H1 (cell line): Measurements from ENCODE around the gene PBX1. TPM values are rescaled to one million over a fixed set of nuclear protein-coding genes. Genes with fewer than 3 reads are reported as not detected.

Experiments used
- CTCF ChIA-PET: fragments of 300-600 bp; sonication (Branson Sonifier 250); formaldehyde crosslinking; loops from one replicate; lab custom pipeline; 2021; ENCODE audit not compliant: partially characterized antibody; lab: Charles Lee
- POLR2A ChIA-PET: fragments of 300-600 bp; sonication (Branson Sonifier 250); formaldehyde crosslinking; loops from one replicate; lab custom pipeline; 2021; ENCODE audit warnings: inconsistent platforms; ENCODE audit not compliant: partially characterized antibody; lab: Charles Lee
- DNase-seq, 2 experiments: peaks; one replicate each; pipeline versions ENCODE4 v3.0.0 to v3.0.0-alpha.2; 2010 to 2022; ENCODE audit warnings: low spot score in 2 of 2, low read depth in 1 of 2, mixed read lengths in 1 of 2
- FAIRE-seq: peaks from 2 replicates; lab custom pipeline; 2011; peaks lifted over from hg19 to GRCh38; lab: Jason Lieb, UNC
- H2AFZ ChIP-seq: 2 replicates; pipeline ENCODE4 v1.8.1; 2012; ENCODE audit warnings: low read length, inconsistent platforms
- H2AK5ac ChIP-seq: 2 replicates; pipeline ENCODE4 v1.6.1; 2013; ENCODE audit warnings: low read depth, low read length
- H2BK120ac ChIP-seq: replicated peaks from 2 replicates; pipeline ENCODE3; 2013; ENCODE audit warnings: low read depth, low read length, inconsistent platforms
- H2BK12ac ChIP-seq: 2 replicates; pipeline ENCODE4 v1.6.1; 2013; ENCODE audit warnings: low read depth, low read length
- H2BK15ac ChIP-seq: 2 replicates; pipeline ENCODE4 v1.6.1; 2013; ENCODE audit warnings: low read length
- H2BK20ac ChIP-seq: 2 replicates; pipeline ENCODE4 v1.6.1; 2013; ENCODE audit warnings: low read length
- H2BK5ac ChIP-seq: 2 replicates; pipeline ENCODE4 v1.6.1; 2013; ENCODE audit warnings: low read depth, low read length
- H3K14ac ChIP-seq: 2 replicates; pipeline ENCODE4 v1.6.1; 2013; ENCODE audit warnings: inconsistent platforms; ENCODE audit not compliant: insufficient read length
- H3K18ac ChIP-seq: 2 replicates; pipeline ENCODE4 v1.6.1; 2013; ENCODE audit warnings: low read length; ENCODE audit errors: extremely low read depth
- H3K23ac ChIP-seq: 2 replicates; pipeline ENCODE4 v1.6.1; 2013; ENCODE audit warnings: inconsistent platforms; ENCODE audit not compliant: insufficient read length
- H3K23me2 ChIP-seq: 2 replicates; pipeline ENCODE4 v1.6.1; 2013; ENCODE audit warnings: low read depth, low read length
- H3K27ac ChIP-seq: 2 replicates; pipeline ENCODE4 v1.6.1; 2011; ENCODE audit warnings: low read depth, low read length, inconsistent platforms
- H3K27me3 ChIP-seq, 4 experiments: replicated peaks in 1 of 4; 1 replicate in 1 of 4; 2 replicates in 3 of 4; pipeline versions ENCODE4 v1.6.1 to v1.8.1; 2011 to 2013; ENCODE audit warnings: low read length in 3 of 4, mild to moderate bottlenecking in 3 of 4, inconsistent platforms in 2 of 4, mixed read lengths in 2 of 4, moderate library complexity in 1 of 4; ENCODE audit not compliant: control insufficient read depth in 3 of 4, insufficient read depth in 3 of 4; ENCODE audit errors: extremely low read depth in 1 of 4
- H3K36me3 ChIP-seq, 4 experiments: 2 replicates each; pipeline versions ENCODE4 v1.6.1 to v1.8.1; 2011 to 2013; ENCODE audit warnings: mild to moderate bottlenecking in 4 of 4, low read length in 3 of 4, moderate library complexity in 2 of 4, control low read depth in 1 of 4, inconsistent platforms in 1 of 4; ENCODE audit not compliant: insufficient read depth in 4 of 4, control insufficient read depth in 2 of 4
- H3K4ac ChIP-seq: replicated peaks from 2 replicates; pipeline ENCODE3; 2013; ENCODE audit warnings: low read length, low read depth, mixed read lengths, inconsistent platforms; ENCODE audit not compliant: insufficient read length
- H3K4me1 ChIP-seq, 4 experiments: replicated peaks in 1 of 4; 1 replicate in 1 of 4; 2 replicates in 3 of 4; pipeline versions ENCODE4 v1.6.1 to v1.8.1; 2011 to 2013; ENCODE audit warnings: low read length in 3 of 4, inconsistent platforms in 2 of 4, mixed read lengths in 1 of 4; ENCODE audit not compliant: insufficient read depth in 4 of 4, control insufficient read depth in 3 of 4
- H3K4me2 ChIP-seq, 2 experiments: 2 replicates each; pipeline versions ENCODE4 v1.6.1 to v1.8.1; 2011 to 2013; ENCODE audit warnings: low read depth in 2 of 2, low read length in 2 of 2, control low read depth in 1 of 2, inconsistent platforms in 1 of 2, mild to moderate bottlenecking in 1 of 2; ENCODE audit not compliant: insufficient read depth in 1 of 2
- H3K4me3 ChIP-seq, 4 experiments: fragments of 200-600, 300-600 bp in 1 of 4; sonication (generic), shearing (Covaris generic), sonication (Bioruptor Twin) in 1 of 4; 2 replicates each; pipeline versions ENCODE4 v1.5.1 to v1.8.1; 2011 to 2016; ENCODE audit warnings: low read length in 4 of 4, low read depth in 3 of 4, control low read depth in 2 of 4, inconsistent platforms in 2 of 4, mild to moderate bottlenecking in 2 of 4, mixed read lengths in 1 of 4, moderate library complexity in 1 of 4; ENCODE audit not compliant: insufficient read depth in 2 of 4; ENCODE audit errors: extremely low read depth in 1 of 4
- H3K56ac ChIP-seq: replicated peaks from 2 replicates; pipeline ENCODE3; 2013; ENCODE audit warnings: low read depth, mild to moderate bottlenecking, mixed read lengths, low read length, inconsistent platforms; ENCODE audit not compliant: insufficient read length
- H3K79me1 ChIP-seq: 2 replicates; pipeline ENCODE4 v1.6.1; 2013; ENCODE audit warnings: low read depth, low read length, control low read depth
- H3K79me2 ChIP-seq, 2 experiments: 2 replicates each; pipeline versions ENCODE4 v1.6.1 to v1.8.1; 2012 to 2013; ENCODE audit warnings: low read length in 2 of 2, mild to moderate bottlenecking in 2 of 2, inconsistent platforms in 1 of 2; ENCODE audit not compliant: insufficient read depth in 2 of 2, control insufficient read depth in 1 of 2
- H3K9ac ChIP-seq, 4 experiments: replicated peaks in 1 of 4; 1 replicate in 1 of 4; 2 replicates in 3 of 4; pipeline versions ENCODE4 v1.6.1 to v1.8.1; 2011 to 2013; ENCODE audit warnings: low read depth in 3 of 4, low read length in 3 of 4, control low read depth in 2 of 4, mild to moderate bottlenecking in 2 of 4, moderate library complexity in 2 of 4, inconsistent platforms in 1 of 4; ENCODE audit errors: extremely low read depth in 1 of 4
- H3K9me3 ChIP-seq, 2 experiments: 2 replicates each; pipeline versions ENCODE4 v1.6.1 to v1.8.1; 2012 to 2013; ENCODE audit warnings: mild to moderate bottlenecking in 2 of 2, moderate library complexity in 2 of 2, control low read depth in 1 of 2, inconsistent platforms in 1 of 2, low read depth in 1 of 2, low read length in 1 of 2, mixed read lengths in 1 of 2; ENCODE audit not compliant: insufficient read depth in 2 of 2
- H4K20me1 ChIP-seq, 2 experiments: replicated peaks in 1 of 2; 2 replicates each; pipeline versions ENCODE3 to v1.8.1; 2011 to 2013; ENCODE audit warnings: inconsistent platforms in 2 of 2, low read length in 2 of 2, mild to moderate bottlenecking in 1 of 2; ENCODE audit not compliant: insufficient read depth in 2 of 2, control insufficient read depth in 1 of 2
- H4K5ac ChIP-seq: 2 replicates; pipeline ENCODE4 v1.6.1; 2013; ENCODE audit warnings: low read length, low read depth, mixed read lengths, inconsistent platforms; ENCODE audit not compliant: insufficient read length
- H4K8ac ChIP-seq: 2 replicates; pipeline ENCODE4 v1.8.0; 2013; ENCODE audit warnings: mild to moderate bottlenecking, moderate library complexity, low read length, inconsistent platforms; ENCODE audit not compliant: insufficient read depth; ENCODE audit errors: extremely low read depth
- H4K91ac ChIP-seq: replicated peaks from 2 replicates; pipeline ENCODE3; 2013; ENCODE audit warnings: low read length, mixed read lengths, inconsistent platforms; ENCODE audit not compliant: insufficient read length
- BACH1 ChIP-seq: IDR thresholded peaks from 2 replicates; pipeline ENCODE4 v1.6.1; 2012; ENCODE audit warnings: low read length, improper control_type of control experiment
- CBX8 ChIP-seq: fragments of 300-800, 300-1000 bp; sonication (generic); IDR thresholded peaks from 2 replicates; pipeline ENCODE4 v1.7.1; 2016; ENCODE audit warnings: low read depth, low read length, borderline replicate concordance
- EGR1 ChIP-seq: IDR thresholded peaks from 2 replicates; pipeline ENCODE4 v1.6.1; 2011; ENCODE audit warnings: low read depth, low read length, borderline replicate concordance
- FOSL1 ChIP-seq: IDR thresholded peaks from 2 replicates; pipeline ENCODE4 v1.6.1; 2011; ENCODE audit warnings: mild to moderate bottlenecking, low read depth, low read length, moderate library complexity; ENCODE audit not compliant: insufficient read depth
- HDAC6 ChIP-seq: IDR thresholded peaks from one replicate; pipeline ENCODE4 v1.7.1; 2012; ENCODE audit warnings: low read depth, mild to moderate bottlenecking, inconsistent platforms, low read length, moderate library complexity
- RAD21 ChIP-seq, 2 experiments: IDR thresholded peaks in 1 of 2; conservative IDR thresholded peaks in 1 of 2; 2 replicates each; pipeline ENCODE4 v1.6.1; 2011; ENCODE audit warnings: low read depth in 2 of 2, low read length in 2 of 2, improper control_type of control experiment in 1 of 2, inconsistent platforms in 1 of 2, mild to moderate bottlenecking in 1 of 2, moderate library complexity in 1 of 2
- RXRA ChIP-seq: IDR thresholded peaks from 2 replicates; pipeline ENCODE4 v1.6.1; 2011; ENCODE audit warnings: low read depth, mild to moderate bottlenecking, low read length, moderate library complexity; ENCODE audit not compliant: insufficient read depth
- SP2 ChIP-seq: IDR thresholded peaks from 2 replicates; pipeline ENCODE4 v1.6.1; 2012; ENCODE audit warnings: mild to moderate bottlenecking, low read length, inconsistent platforms
- SUZ12 ChIP-seq: fragments of 200-600 bp; sonication (generic); IDR thresholded peaks from 2 replicates; pipeline ENCODE4 v1.6.1; 2012; ENCODE audit warnings: mild to moderate bottlenecking, inconsistent platforms, low read length, moderate library complexity, mixed read lengths
- YY1 ChIP-seq: IDR thresholded peaks from 2 replicates; pipeline ENCODE4 v1.6.1; 2011; ENCODE audit warnings: low read depth, mild to moderate bottlenecking, low read length
- WGBS, 2 experiments: shearing (Covaris generic) in 1 of 2; methylation state at CpG; one replicate each; pipeline versions ENCODE4 v1.1.6 to v1.1.7; 2013 to 2015; ENCODE audit warnings: low lambda C conversion rate in 2 of 2, mixed read lengths in 2 of 2, inconsistent platforms in 1 of 2, low coverage in 1 of 2, missing lambda C conversion rate in 1 of 2; ENCODE audit not compliant: insufficient replicate concordance in 2 of 2, insufficient coverage in 1 of 2, insufficient read length in 1 of 2; ENCODE audit errors: extremely low coverage in 1 of 2, missing lambda C conversion rate in 1 of 2; 5-methylcytosine and 5-hydroxymethylcytosine counted together
- polyA plus RNA-seq, 7 experiments: library from polyadenylated mRNA; depleted of rRNA in 3 of 7; stranded (reverse) in 5 of 7; unstranded in 2 of 7; fragments of >200 nt in 5 of 7; fragments of 200-250 nt in 2 of 7; gene quantifications; 1 replicate in 5 of 7; 2 replicates in 1 of 7; 4 replicates in 1 of 7; pipeline versions ENCODE4 v1.2.1 to v1.2.3, GENCODE V29; 2011 to 2013; ENCODE audit warnings: missing spikeins in 2 of 7, mixed read lengths in 2 of 7
- total RNA-seq: library from RNA; stranded (reverse); fragmentation: NEBNext Ultra II Directional; extraction: Animal tissue kit (Norgen Biotek cat#: 25700); gene quantifications from 2 replicates; pipeline ENCODE4 v1.2.1, GENCODE V29; 2021
- TF ChIP-seq, protein P1 (sequence below): IDR thresholded peaks from 2 replicates; pipeline ENCODE4 v1.6.1; 2012; ENCODE audit warnings: low read length, inconsistent platforms

PBX1 gene
- total and polyA plus RNA-seq, 2 of the 8 experiments (the other 6 are each of a cell fraction or from before 2014, with no cell fraction given) = 87.4 to 124 TPM

DNA sequence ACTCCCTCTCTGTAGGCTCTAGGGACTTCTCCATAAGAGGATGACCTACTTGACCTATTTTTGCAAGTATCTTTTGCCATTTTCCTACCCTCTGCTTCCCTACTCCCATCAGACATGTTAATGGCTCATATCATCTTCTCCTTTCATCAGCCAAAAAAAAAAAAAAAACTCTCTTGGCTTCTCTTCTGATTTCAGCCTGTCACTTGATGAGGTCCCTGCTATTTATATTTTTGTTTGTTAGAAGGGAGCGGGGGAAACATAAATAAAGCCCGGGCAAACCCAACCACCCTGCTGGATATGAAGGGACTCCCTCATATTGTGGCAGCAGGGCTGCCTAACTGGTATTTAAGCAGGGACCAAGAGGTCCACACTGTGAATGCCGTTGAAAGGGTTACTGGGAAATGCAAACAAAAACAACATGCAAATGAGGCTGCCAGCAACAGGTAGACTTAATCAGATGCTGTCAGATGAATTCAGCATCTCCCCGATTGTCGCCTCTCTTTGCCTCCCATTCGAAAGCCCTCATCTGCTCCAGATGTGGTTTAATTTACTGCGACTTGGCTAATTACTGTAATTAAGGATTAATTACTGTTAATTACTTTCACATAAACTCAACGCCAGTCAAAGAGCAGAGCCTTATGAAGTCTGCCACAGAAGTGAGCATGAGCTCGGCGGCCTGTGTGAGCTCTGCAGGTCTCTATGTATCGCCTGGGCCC, 172.3 kb downstream of the PBX1 start:
- Histone ChIP-seq H4K20me1 (peaks cover 14 to 17% of the 10 kb centered on the region in 2 experiments), H2AK5ac (no peak overlapping the region), H3K4me1 (peaks cover 0 to 21% (median 13%) of the 10 kb centered on the region in 4 experiments; a peak in 4 of 7 replicates), H3K23me2 (no peaks in the 10 kb centered on the region), H3K9me3 (no peaks in the 10 kb centered on the region), H2BK12ac (no peak overlapping the region), H3K56ac (no peak overlapping the region), H2BK5ac (no peak overlapping the region), H2BK15ac (no peak overlapping the region), H3K27me3 (no peaks in the 10 kb centered on the region), H4K8ac (no peak overlapping the region), H3K79me1 (peaks cover 8% of the 10 kb centered on the region; the same call in 1 of the 2 replicates), H4K5ac (no peak overlapping the region), H2BK120ac (no peak overlapping the region), H3K14ac (no peak overlapping the region), H3K23ac (no peak overlapping the region), H3K4ac (no peak overlapping the region), H2AFZ (no peak overlapping the region), H4K91ac (no peak overlapping the region), H3K4me2 (no peak overlapping the region), H2BK20ac (no peak overlapping the region), H3K79me2 (peaks cover 3 to 97% of the 10 kb centered on the region in 2 experiments; a peak in 3 of 4 replicates), H3K9ac (no peak overlapping the region), H3K27ac (no peak overlapping the region), H3K18ac (no peak overlapping the region), H3K4me3 (no peak overlapping the region), H3K36me3 (0 out of 8 replicates have a peak, but pooled peaks cover 0 to 2% (median 0%) of the 10 kb centered on the region in 4 experiments)
- DNase-seq (no peak), FAIRE-seq (peak; percentile 85)
- POLR2A ChIA-PET = no interaction called here
- CTCF ChIA-PET = interaction anchor here (1.3 kb wide), 1 partner anchor 56 kb away, joined by 4 read pairs; no protein-coding TSS in a partner anchor
- 86% methylated on average over 11 of the region's 11 CpGs; no CpG with 5 or more reads in 1 of the 2 experiments for WGBS, 2 experiments
- TF ChIP-seq, protein P1, sequence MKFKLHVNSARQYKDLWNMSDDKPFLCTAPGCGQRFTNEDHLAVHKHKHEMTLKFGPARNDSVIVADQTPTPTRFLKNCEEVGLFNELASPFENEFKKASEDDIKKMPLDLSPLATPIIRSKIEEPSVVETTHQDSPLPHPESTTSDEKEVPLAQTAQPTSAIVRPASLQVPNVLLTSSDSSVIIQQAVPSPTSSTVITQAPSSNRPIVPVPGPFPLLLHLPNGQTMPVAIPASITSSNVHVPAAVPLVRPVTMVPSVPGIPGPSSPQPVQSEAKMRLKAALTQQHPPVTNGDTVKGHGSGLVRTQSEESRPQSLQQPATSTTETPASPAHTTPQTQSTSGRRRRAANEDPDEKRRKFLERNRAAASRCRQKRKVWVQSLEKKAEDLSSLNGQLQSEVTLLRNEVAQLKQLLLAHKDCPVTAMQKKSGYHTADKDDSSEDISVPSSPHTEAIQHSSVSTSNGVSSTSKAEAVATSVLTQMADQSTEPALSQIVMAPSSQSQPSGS = no peak
- no peak for TF ChIP-seq CBX8
- no peak for TF ChIP-seq EGR1
- TF ChIP-seq BACH1 = no peak
- TF ChIP-seq SUZ12 = no peak
- no peak for TF ChIP-seq RXRA
- TF ChIP-seq RAD21 (IDR thresholded peaks at IDR 0.05 in 1 of 2, conservative IDR thresholded peaks at IDR 0.05 in 1 of 2; ENCODE audit: low read depth in 2 of 2, low read length in 2 of 2) = no peak
- TF ChIP-seq SP2 = no peak
- no peak for TF ChIP-seq HDAC6
- no peak for TF ChIP-seq YY1
- no peak for TF ChIP-seq FOSL1
